T follicular helper cell (primary cell): ENCODE measurements around the gene MS4A1.
"Not testable (repeated sequence)": the region's sequence is repeated elsewhere in the genome, so short reads cannot be mapped to it uniquely, and the experiment has no call there.

Experiments used
- DNase-seq: peaks from one replicate; pipeline ENCODE4 v3.0.0-alpha.2; 2020; ENCODE audit warnings: low read depth
- total RNA-seq, 2 experiments: gene quantifications; one replicate each; lab custom pipeline; 2026; lab: John Stamatoyannopoulos, UW

MS4A1 gene
- 0 to 1.6 reads per million in 2 experiments for total RNA-seq

DNA sequence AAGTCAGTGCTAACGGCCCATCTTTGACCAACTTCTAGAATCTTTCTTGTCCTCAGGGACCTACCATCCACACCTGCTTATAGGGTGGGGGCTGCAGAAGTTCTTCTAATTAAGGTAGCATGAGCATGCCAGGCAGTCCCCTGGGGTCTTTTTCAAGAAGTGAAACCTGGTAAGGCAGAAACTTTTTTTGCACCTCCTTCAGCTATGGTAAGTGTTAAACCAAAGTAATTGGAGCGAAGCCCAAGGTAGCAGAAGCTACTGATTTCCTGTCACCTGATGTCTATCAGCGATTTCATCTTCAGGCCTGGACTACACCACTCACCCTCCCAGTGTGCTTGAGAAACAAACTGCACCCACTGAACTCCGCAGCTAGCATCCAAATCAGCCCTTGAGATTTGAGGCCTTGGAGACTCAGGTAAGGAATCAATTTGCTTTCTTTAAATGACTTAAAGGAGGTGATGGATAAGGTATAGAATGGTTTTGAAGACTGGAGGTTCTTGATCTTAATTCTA, at the start of gene MS4A1:
Gene MS4A1, plus strand, starts transcription at position 317 of the 512 bp plus-strand sequence. CDS start 6,528 bp downstream, outside the sequence.
- no peak for DNase-seq

DNA sequence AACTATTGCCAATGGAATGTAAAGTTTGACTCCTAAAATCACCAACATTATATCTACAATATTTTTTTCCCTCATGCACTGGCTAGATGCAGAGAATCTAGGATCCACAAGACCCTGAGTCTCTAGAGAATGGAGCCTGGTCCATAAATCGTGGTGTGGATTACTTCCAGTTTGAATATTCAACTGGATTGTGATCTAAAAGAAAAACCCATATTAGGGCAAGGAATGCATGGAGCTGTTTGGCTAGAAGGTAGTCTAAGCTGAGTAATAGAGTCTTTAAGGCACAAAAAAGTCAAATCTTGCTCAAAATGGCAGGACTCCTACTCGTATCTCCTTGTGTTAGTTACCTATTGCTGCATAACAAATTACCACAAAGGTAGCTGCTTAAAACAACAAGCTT, 35.6 kb upstream of the MS4A1 start:
- DNase-seq, result no peak

DNA sequence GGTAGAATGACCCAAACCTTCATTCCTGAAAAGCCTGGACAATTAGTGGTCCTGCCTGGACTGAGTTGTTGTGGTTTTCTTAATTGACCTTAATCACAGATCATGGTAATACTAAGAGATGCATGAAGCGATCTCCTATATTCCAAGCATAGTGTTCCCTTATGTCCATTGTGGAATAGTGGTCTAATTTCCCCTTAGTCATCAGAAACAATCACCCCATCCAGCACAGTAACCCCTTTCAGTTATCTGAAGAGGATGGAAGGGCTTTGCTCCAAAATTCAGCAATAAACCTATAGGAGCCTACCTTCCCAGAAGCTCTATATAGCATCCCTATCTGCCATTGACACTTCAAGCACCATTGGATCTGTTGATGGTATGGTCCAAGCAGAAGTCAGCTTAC, 33.0 kb upstream of the MS4A1 start:
- DNase-seq, result no peak

DNA sequence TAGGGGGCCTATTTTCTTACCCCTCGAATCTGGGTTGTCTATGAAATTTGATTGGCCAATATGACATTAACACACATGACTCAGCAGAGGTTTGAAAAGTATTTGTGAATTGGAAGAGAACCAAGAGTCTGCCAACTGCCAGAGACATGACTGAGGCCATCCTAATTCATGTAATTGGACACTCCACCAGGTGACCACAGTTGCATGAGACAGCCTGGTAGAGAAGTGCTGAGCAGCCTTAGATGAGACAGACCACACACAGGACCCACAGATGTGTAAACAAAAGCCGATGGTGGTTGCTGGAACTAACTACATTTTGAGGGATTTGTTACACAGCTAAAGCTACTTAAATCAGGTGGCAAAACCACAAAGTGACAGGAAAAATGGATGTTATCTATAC, 27.1 kb upstream of the MS4A1 start:
- no peak for DNase-seq

DNA sequence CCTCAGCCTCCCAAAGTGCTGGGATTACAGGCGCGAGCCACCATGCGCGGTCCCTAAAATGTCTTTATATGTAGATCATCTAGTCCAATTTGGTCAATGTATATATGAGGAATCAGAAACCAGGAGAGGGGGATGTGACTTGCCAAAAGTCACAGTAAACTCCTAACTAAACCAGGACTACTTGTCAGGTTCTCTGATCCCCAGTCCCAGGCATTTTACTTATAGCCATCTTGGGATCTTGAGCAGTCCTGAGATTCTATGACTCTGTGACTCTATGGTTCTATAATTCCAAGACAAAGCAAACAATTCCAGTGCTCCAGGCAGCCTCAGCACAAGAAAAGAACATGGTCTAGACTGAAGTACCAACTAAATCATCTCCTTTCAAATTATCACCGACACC, 26.4 kb upstream of the MS4A1 start, which contains the start of gene MS4A5:
Gene MS4A5, plus strand, starts transcription at position 301 of the 400 bp plus-strand sequence. CDS start 103 bp downstream, outside the sequence.
- no peak for DNase-seq

DNA sequence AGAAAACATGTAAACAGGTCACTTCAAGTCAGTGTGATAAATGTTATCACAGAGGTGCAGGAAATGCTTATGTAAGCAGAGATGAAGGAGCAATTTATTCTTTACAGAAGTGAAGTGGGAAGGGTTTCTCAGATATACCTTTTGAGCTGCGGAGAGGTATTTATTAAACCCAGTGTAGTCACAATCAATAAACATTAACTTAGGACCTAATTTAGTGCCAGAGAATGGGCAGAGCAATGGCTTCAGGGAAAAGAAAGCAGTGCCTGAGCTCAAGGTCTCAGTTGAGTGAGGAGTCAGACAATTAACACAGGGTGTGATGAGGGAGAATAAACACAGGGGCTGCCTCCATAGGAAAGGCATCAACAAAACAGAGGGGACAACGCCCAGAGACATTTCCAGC, 24.4 kb upstream of the MS4A1 start:
- DNase-seq, result no peak

DNA sequence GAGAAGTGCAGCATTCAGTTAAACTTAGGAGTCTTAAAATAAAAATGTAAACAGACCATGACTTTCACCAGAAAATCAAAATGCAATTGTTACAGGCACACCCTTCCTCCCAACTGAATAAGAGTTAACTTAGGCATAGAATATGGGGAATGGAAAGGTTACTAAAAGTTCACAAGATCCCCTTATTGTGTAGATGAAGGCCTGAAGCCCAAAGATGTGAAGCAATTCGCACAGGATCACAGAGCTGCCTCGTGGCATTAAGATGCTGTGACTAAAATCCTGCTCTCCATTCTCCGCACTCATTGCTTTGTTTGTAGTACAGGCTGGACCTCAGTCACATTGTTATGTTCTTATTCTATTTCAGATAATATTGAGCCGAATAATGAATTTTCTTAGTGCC, 22.2 kb upstream of the MS4A1 start:
- no peak for DNase-seq

DNA sequence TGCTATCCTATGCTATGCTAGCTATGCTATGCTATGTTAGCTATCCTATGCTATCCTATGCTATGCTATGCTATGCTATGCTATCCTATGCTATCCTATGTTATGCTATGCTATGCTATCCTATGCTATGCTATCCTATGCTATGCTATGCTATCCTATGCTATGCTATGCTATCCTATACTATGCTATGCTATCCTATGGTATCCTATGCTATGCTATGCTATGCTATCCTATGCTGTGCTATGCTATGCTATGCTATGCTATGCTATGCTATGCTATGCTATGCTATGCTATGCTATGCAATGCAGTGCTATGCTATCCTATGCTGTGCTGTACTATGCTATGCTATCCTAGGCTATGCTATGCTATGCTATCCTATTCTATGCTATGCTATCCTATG, 8.6 kb upstream of the MS4A1 start:
- DNase-seq, result no peak

DNA sequence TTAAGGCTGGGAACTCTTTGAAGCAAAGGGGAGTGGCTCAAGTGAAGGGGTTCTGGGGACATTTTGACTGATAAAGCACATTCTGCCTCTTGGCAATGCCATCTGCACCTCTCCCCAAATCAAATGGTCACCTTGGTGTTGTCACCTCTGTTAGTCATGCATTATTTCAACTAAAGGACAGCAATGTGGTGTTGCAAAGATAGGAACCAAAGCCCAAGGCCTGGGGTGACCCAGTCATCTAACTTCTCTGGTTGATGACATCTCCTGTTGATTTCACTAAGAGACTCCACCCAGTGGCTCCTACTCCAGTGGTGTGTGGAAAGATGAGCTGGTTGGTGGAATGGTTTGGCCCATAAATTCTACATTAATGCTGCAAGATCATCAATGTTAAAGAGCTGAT, 7.8 kb upstream of the MS4A1 start:
- DNase-seq, result no peak

DNA sequence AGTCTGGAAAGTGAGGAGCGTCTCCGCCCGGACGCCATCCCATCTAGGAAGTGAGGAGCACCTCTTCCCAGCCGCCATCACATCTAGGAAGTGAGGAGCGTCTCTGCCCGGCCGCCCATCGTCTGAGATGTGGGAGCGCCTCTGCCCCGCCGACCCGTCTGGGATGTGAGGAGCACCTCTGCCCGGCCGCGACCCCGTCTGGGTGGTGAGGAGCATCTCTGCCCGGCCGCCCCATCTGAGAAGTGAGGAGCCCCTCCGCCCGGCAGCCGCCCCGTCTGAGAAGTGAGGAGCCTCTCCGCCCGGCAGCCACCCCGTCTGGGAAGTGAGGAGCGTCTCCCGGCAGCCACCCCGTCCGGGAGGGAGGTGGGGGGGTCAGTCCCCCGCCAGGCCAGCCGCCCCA, 4.5 kb upstream of the MS4A1 start:
- not testable (repeated sequence) for DNase-seq

DNA sequence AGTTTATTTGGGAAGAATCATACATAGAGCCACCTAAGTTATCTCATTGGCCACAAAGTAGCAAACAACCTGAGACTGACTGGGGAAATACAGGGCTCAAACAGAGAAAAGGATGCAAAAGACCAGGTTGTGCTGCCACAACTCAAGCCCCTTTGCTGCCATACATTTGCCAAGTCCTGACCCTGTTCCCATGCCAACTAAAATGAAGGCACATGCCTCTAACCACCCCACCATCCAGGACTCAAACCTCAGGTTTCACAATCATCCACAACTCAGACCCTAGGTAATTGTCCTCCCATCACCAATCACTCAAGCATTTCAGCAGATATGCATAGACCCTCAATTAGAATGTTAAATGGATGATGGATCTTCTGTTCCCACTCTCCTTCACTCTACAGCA, 1.4 kb upstream of the MS4A1 start:
- no peak for DNase-seq

DNA sequence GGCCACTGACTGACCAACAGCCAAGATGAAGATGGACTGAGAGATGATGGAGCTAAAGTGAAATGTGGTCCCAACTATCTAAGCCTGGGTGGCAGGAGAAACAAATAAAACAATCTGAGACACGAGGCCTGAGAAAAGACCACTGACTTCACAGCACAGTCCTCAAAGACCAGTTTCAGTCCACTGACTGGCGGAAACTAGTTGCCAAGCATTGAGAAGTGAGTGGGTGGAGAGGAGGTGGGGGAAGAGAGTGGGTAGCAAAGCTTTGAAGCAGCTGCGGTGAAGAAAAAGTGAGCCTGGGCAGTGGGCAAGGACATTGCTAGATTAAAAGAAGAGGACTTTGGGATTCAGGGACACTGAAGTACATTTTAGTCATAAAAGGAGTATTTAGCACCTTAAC, 1.9 kb downstream of the MS4A1 start:
- DNase-seq, result no peak

DNA sequence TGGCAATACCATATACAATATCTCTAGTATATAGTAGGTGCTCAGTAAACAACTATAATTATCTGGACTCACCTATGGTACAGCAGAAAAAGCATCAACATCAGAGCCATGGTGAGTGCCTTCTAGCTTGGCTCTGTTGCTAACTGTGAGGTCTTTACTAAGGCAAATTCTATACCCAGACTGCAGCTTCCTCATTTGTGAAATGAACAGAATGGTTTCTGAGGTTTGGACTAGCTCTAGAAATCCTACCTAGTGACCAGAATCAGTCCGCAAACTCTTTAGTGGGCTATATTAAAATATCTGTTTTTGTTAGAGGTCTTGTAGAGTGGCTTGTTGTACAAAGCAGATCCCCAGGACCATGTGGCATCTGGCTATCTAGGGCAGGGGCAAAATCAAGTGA, 3.7 kb downstream of the MS4A1 start:
- no peak for DNase-seq

DNA sequence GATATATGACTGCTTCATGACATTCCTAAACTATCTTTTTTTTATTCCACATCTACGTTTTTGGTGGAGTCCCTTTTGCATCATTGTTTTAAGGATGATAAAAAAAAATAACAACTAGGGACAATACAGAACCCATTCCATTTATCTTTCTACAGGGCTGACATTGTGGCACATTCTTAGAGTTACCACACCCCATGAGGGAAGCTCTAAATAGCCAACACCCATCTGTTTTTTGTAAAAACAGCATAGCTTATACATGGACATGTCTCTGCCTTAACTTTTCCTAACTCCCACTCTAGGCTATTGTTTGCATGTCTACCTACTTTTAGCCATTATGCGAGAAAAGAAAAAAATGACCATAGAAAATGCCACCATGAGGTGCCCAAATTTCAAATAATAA, 13.2 kb downstream of the MS4A1 start:
- DNase-seq, result no peak

DNA sequence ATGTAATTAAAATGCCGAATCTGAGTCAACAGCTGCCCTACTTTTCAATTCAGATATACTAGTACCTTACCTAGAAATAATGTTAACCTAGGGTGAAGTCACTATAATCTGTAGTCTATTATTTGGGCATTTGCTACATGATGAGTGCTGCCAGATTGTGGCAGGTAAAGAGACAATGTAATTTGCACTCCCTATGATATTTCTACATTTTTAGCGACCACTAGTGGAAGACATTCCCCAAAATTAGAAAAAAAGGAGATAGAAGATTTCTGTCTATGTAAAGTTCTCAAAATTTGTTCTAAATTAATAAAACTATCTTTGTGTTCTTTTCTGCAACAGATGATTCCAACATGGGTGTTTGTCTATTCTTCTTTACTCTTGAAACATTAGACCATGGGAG, 14.1 kb downstream of the MS4A1 start:
- DNase-seq, result no peak

DNA sequence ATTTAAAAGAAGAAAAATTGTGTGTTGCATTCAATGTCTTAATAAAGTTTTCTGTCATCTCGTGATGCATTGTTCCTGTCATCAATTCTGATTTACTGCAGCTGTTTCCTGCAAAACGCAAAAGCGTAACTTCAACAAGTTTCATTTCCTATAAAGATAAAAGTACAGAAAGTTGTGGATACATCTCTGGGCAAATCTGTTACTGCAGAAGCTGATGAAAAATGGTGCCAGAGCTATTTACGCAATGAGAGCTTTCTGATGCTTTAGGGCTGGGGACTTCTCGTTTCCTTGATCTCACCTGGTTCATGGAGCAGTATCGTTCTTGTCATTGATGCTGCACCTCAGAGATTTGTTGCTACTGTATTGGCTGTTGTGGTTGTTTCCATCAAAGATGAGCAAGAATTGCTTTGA, 21.4 kb downstream of the MS4A1 start:
- DNase-seq, result no peak

DNA sequence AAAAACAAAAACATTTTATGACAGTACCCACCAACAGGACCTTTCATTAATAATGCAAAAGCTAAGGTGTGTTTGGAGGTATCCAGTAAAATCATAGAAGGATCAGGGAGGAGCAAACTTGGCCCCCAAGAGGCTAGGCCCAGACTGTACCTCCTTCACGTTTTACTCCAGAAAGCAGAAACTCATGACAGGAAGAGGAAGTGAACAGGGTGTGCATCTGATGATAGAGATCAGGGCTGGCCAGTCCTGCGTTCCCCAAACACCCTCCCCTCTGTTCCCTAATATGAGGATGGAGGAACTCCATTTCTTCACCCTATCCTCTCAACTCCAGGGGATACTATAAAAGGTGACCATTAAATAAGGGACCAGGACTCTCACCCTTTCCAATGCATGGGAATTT, 26.7 kb downstream of the MS4A1 start:
- no peak for DNase-seq

DNA sequence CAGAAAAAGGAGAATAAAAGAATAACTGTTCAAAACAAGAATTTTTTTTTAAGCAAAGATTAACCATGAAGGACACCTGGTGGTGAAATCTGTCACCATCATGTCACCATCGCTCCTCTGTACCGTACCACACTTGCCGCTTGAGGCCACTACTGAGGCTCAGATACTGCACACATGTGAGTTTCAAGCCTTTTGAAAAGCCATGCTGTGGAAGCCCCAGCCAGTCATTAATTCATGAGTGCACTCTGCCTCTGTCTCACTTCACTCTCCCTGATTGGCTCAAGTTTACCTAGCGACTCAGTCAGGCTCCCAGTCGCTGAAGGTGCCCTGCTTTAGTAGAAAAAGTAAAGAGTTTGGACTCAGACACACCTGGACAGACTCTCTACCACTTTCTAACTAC, 30.3 kb downstream of the MS4A1 start:
- DNase-seq, result no peak

DNA sequence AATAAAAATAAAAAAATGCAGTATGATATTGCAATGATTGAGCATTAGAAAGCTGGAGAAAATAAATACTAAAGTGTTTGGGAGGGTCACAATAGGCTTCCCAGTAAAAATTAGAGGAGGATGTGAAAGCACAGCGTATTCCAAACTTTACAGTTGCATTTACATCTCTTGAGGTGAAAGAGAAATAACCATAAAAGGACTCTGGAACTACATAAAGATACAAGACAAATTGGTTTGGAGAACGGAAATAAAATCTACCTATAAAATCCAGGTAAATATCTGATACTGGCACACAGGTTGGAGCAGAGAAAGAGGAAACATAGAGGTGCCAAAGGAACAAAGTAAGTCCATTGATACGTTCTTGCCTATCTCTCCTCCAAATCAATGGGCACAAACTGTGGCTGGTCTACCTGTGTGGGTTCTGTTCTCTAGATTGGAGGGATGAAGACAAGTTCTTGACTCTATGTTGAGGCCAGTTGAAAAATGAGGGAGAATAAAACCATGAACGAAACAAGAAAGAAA, 36.9 kb downstream of the MS4A1 start, which contains the start of gene MS4A12:
Gene MS4A12, plus strand, starts transcription at position 291 of the 522 bp plus-strand sequence. CDS start 4,541 bp downstream, outside the sequence.
- DNase-seq, result no peak

DNA sequence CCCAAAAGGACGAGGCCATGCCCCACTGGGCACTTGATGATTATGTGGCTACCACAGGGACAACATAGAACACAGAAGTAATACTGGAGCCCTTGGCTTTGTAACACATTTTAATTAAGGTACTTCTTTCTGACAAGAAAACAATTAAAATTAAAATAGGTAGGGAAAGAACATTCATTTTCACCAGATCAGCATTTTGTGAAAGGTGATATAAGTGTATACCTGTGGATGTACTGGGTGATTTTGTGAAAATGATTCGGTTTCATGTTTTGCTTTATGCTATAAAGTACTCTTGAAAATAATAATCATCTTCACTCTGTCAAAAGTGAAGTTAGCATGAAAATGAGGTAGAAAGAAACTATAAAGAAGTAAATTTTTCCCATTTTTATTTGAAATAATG, 37.8 kb downstream of the MS4A1 start:
- DNase-seq, result no peak

DNA sequence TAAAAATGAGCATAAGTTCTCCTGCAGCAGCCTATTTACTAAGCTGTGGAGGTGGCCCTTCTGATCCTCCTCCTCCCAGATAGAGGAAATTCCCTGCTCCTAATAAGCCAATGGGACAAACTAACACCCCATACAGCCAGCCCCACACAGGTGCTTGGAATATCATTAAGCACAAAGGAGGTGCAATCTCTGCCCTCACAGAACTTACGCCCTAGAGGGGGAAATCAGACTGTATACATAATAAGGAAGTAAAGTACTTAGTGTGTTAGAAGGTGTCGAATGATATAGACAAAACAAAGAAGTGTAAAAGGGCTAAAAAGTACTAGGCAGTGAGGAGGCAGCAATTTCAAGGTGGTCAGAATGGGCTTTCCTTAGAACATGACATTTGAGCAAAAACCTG, 42.8 kb downstream of the MS4A1 start:
- DNase-seq, result no peak

DNA sequence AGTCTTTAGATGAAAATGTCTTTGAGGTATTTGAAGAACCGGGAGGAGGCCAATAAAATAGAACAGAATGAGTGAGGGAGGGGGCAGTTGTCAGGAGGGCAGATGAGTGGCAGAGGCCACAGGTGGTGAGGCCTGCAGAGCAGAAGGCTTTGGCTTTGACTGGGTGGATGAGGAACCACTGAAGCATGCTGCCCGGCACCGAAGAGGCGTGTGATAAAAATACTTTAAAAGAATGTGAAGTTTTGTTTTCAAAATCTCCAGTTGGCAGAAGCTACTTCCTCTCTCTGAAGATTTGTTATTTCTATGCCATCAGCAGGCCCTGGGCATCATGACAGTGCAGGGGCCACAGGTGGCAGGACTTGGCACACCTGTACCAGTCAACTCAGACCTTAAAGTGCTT, 43.2 kb downstream of the MS4A1 start:
- no peak for DNase-seq

DNA sequence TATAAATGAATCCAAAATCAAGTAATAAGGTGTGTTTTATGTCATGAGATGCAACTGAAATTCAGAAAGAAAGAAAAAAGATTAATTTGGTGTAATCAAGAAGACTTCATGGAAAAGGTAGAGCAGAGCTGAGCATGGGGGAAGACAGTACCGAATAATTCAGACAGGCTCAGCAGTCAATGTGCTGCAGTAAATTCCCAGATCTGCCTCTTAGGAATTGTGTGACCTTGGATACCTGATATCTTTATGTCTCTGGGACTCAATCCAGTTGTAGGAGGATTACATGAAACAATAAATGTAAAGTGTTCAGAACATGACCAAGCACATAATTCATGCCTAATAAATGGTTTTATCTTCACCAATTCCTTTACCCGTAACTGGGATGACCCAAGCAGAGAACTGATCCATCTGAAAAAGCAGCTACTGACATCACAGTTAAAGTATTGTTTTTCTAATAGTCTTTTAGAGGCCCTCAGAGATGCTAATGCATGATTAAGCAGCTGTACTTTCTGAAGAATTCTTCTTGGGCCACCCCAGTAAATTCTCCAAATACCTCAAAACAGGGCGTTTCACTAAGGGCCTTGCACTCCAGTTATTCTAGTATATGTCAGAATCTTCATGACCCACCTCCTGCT, 44.7 kb downstream of the MS4A1 start:
- DNase-seq, result no peak
